ENCODE data around the gene SLC38A10.

DNA sequence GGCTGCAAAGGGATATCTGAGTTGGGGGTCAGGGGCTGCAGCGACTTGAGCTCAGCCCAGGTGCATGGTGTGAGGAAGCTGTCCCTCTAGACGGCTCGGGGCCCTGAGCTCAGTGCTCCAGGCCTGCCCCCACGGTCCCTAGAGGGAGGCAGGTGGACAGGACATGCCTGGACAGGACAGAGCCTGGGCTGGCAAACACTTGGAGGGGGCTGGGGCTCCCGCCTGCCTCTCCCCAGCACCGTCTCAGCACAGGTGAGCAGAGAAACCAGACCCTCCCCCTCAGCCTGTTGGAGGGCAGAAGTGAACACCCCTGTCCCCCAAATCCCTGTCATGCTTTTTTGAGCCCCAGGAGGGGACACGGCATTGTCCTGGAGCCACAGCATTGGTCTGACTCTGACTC lies 11.4 kb upstream of the SLC38A10 start:
- TF ChIP-seq CTCF (IDR thresholded peaks at IDR 0.05) (no peak), POLR2A (IDR thresholded peaks at IDR 0.05) (no peak), POLR2AphosphoS5 (IDR thresholded peaks at IDR 0.05; ENCODE audit: insufficient read depth in 1 of 2, low read depth in 1 of 2) (no peak)
